Measurements from ENCODE around the gene SLTM. TPM values are rescaled to one million over a fixed set of nuclear protein-coding genes. Genes with fewer than 3 reads are reported as not detected.

SLTM gene
- total RNA-seq, result 67.1 and 77.3 TPM in 2 replicates

DNA sequence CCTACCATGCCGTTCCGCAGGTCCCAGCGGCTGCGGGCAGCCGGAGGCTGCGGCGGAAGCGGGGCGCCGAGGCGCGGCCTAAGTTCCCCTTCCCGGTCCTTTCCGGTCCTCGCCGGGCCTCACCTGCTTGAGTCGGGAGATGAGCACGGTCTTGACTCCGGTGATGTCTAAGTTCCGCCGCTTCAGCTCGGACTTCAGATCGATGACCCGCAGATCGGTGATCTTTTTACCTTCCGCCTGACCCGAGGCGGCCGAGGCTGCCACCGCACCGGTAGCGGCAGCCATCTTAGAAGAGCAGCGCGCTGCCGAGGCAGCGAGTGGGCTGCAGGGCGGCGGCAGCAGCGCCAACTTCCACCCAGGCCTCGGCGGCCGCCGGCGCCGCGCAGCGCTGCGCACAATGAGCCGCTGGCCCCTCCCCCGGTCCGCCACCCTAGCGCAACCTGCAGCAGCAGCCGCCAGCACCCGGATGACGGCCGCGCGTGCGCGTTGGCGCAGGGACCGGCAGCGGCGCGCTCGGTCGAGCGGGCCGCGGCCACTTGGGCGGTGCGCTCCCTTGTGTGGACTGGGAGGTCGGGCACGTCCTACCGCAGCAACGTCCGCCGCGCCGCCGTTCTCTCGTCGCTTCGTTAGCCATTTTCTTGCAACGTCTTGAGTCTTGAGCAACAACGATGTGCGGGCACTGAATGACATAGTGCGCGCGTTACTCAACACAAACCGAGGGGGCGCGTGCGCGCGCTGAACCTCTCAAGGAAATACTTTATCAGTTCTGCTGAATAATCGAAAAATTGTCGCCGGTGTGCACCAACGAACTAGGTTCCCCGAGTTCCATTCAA, at the start of gene SLTM:
Gene SLTM (minus strand): TSS at position 399 of the 833 bp plus-strand sequence. CDS start 114 bp downstream, at position 285.

Other genes with a start within 250 kb of the SLTM start
- gene ADAM10, start 184.0 kb downstream of the SLTM start, total RNA-seq, result 197 and 256 TPM in 2 replicates
- gene MINDY2, start 162.4 kb downstream of the SLTM start, total RNA-seq, result 8.9 and 15.2 TPM in 2 replicates
- gene RNF111, start 54.0 kb upstream of the SLTM start, total RNA-seq, result 14.6 and 25.9 TPM in 2 replicates
- 15.2 and 33.4 TPM in 2 replicates for gene CCNB2, start 171.5 kb upstream of the SLTM start, total RNA-seq